HEK293 (cell line): ENCODE measurements around the gene ANO7.

Source experiments
- CTCF ChIA-PET: fragments of 350-600 bp; formaldehyde crosslinking; extraction: SDS; loops from one replicate; lab custom pipeline; 2021; ENCODE audit warnings: antibody characterized with exemption; lab: Yijun Ruan, JAX
- POLR2A ChIA-PET: fragments of 300-600 bp; formaldehyde crosslinking; extraction: SDS; loops from one replicate; lab custom pipeline; 2020; ENCODE audit warnings: antibody characterized with exemption, inconsistent platforms; lab: Yijun Ruan, JAX
- H3K27ac ChIP-seq: fragments of 200-500 bp; sonication (Bioruptor generic); 2 replicates; pipeline ENCODE4 v1.5.1; 2014; ENCODE audit warnings: low read depth, low read length, control low read depth, inconsistent platforms; ENCODE audit errors: extremely low read depth
- H3K36me3 ChIP-seq, 2 experiments: fragments of 200-500 bp in 1 of 2; sonication (Bioruptor generic) in 1 of 2; 1 replicate in 1 of 2; 2 replicates in 1 of 2; pipeline ENCODE4 v1.5.1; 2014 to 2017; ENCODE audit warnings: inconsistent platforms in 2 of 2, low read length in 2 of 2; ENCODE audit not compliant: control insufficient read depth in 2 of 2, insufficient read depth in 1 of 2
- H3K4me1 ChIP-seq: fragments of 200-500 bp; sonication (Bioruptor generic); 2 replicates; pipeline ENCODE4 v1.5.1; 2014; ENCODE audit warnings: mild to moderate bottlenecking, low read length, inconsistent platforms; ENCODE audit not compliant: control insufficient read depth, insufficient read depth
- H3K4me3 ChIP-seq: 2 replicates; pipeline ENCODE4 v1.5.1; 2011; ENCODE audit warnings: low read depth, mild to moderate bottlenecking, control low read depth, low read length, moderate library complexity
- H3K9me3 ChIP-seq: fragments of 200-500 bp; sonication (Bioruptor generic); 2 replicates; pipeline ENCODE4 v1.5.1; 2014; ENCODE audit warnings: low read depth, low read length, inconsistent platforms; ENCODE audit not compliant: control insufficient read depth, insufficient read depth
- GLI2 ChIP-seq: fragments of 450-650 bp; formaldehyde crosslinking; IDR thresholded peaks from 2 replicates; pipeline ENCODE4; 2017; ENCODE audit warnings: missing biosample characterization, missing genetic modification characterization, low read depth, borderline replicate concordance
- GLIS2 ChIP-seq: fragments of 450-650 bp; formaldehyde crosslinking; IDR thresholded peaks from 2 replicates; pipeline ENCODE4 v1.5.1; 2016; ENCODE audit warnings: missing biosample characterization, missing genetic modification characterization
- IKZF3 ChIP-seq: fragments of 450-650 bp; IDR thresholded peaks from 2 replicates; pipeline ENCODE4 v1.5.0; 2018; ENCODE audit warnings: missing biosample characterization, mild to moderate bottlenecking, missing genetic modification characterization, moderate library complexity
- KLF9 ChIP-seq: fragments of 450-650 bp; formaldehyde crosslinking; IDR thresholded peaks from 2 replicates; pipeline ENCODE4 v1.5.1; 2016; ENCODE audit warnings: missing biosample characterization, missing genetic modification characterization, low read depth
- MEIS1 ChIP-seq: sonication (generic); formaldehyde crosslinking; IDR thresholded peaks from 2 replicates; pipeline ENCODE4 v1.8.1; 2022; ENCODE audit warnings: missing genetic modification reagents, mild to moderate bottlenecking, borderline replicate concordance
- TRIM28 ChIP-seq: IDR thresholded peaks from 2 replicates; pipeline ENCODE4 v1.6.1; 2011; ENCODE audit warnings: low read length, control low read depth, borderline replicate concordance
- ZBTB21 ChIP-seq: fragments of 450-650 bp; formaldehyde crosslinking; IDR thresholded peaks from 2 replicates; pipeline ENCODE4 v1.5.1; 2017; ENCODE audit warnings: missing biosample characterization, missing genetic modification characterization
- ZEB2 ChIP-seq: fragments of 450-650 bp; formaldehyde crosslinking; IDR thresholded peaks from 2 replicates; pipeline ENCODE4 v1.5.1; 2016; ENCODE audit warnings: missing biosample characterization, missing genetic modification characterization
- ZFHX2 ChIP-seq: fragments of 450-650 bp; formaldehyde crosslinking; conservative IDR thresholded peaks from 2 replicates; pipeline ENCODE4 v1.5.1; 2016; ENCODE audit warnings: missing biosample characterization, missing genetic modification characterization
- ZNF132 ChIP-seq: fragments of 450-650 bp; formaldehyde crosslinking; IDR thresholded peaks from 2 replicates; pipeline ENCODE4 v1.5.1; 2017; ENCODE audit warnings: missing biosample characterization, missing genetic modification characterization, borderline replicate concordance
- ZNF146 ChIP-seq: fragments of 450-650 bp; formaldehyde crosslinking; IDR thresholded peaks from 2 replicates; pipeline ENCODE4 v1.5.1; 2016; ENCODE audit warnings: missing biosample characterization, missing genetic modification characterization
- ZNF2 ChIP-seq: fragments of 450-650 bp; formaldehyde crosslinking; IDR thresholded peaks from 2 replicates; pipeline ENCODE4 v1.5.1; 2016; ENCODE audit warnings: missing biosample characterization, missing genetic modification characterization
- ZNF266 ChIP-seq: fragments of 450-650 bp; formaldehyde crosslinking; IDR thresholded peaks from 2 replicates; pipeline ENCODE4 v1.5.1; 2016; ENCODE audit warnings: missing biosample characterization, missing genetic modification characterization, low read depth
- ZNF404 ChIP-seq: fragments of 450-650 bp; formaldehyde crosslinking; IDR thresholded peaks from 2 replicates; pipeline ENCODE4 v1.5.1; 2017; ENCODE audit warnings: missing biosample characterization, missing genetic modification characterization
- ZNF48 ChIP-seq: fragments of 450-650 bp; formaldehyde crosslinking; IDR thresholded peaks from 2 replicates; pipeline ENCODE4 v1.5.1; 2016; ENCODE audit warnings: missing biosample characterization, missing genetic modification characterization
- ZNF548 ChIP-seq: fragments of 450-650 bp; formaldehyde crosslinking; IDR thresholded peaks from 2 replicates; pipeline ENCODE4 v1.5.1; 2016; ENCODE audit warnings: missing biosample characterization, missing genetic modification characterization
- ZNF561 ChIP-seq: fragments of 450-650 bp; IDR thresholded peaks from 2 replicates; pipeline ENCODE4 v1.5.1; 2018; ENCODE audit warnings: missing biosample characterization, missing genetic modification characterization, borderline replicate concordance
- ZNF747 ChIP-seq: fragments of 450-650 bp; formaldehyde crosslinking; IDR thresholded peaks from 2 replicates; pipeline ENCODE4 v1.5.1; 2016; ENCODE audit warnings: missing biosample characterization, missing genetic modification characterization
- ZNF776 ChIP-seq: fragments of 450-650 bp; formaldehyde crosslinking; IDR thresholded peaks from 2 replicates; pipeline ENCODE4 v1.5.0; 2017; ENCODE audit warnings: missing biosample characterization, missing genetic modification characterization, borderline replicate concordance
- ZNF830 ChIP-seq: fragments of 450-650 bp; IDR thresholded peaks from 2 replicates; pipeline ENCODE4 v1.5.0; 2018; ENCODE audit warnings: missing biosample characterization, missing genetic modification characterization, low read depth, mild to moderate bottlenecking, moderate library complexity
- TF ChIP-seq, protein P1 (sequence below): fragments of 450-650 bp; formaldehyde crosslinking; IDR thresholded peaks from 2 replicates; pipeline ENCODE4 v1.5.1; 2016; ENCODE audit warnings: missing biosample characterization, missing genetic modification characterization
- TF ChIP-seq, protein P2 (sequence below): fragments of 450-650 bp; formaldehyde crosslinking; IDR thresholded peaks from 2 replicates; pipeline ENCODE4 v1.5.1; 2016; ENCODE audit warnings: missing biosample characterization, missing genetic modification characterization
- TF ChIP-seq, protein P3 (sequence below): fragments of 450-650 bp; formaldehyde crosslinking; IDR thresholded peaks from 2 replicates; pipeline ENCODE4 v1.5.1; 2016; ENCODE audit warnings: missing biosample characterization, missing genetic modification characterization
- TF ChIP-seq, protein P4 (sequence below): fragments of 450-650 bp; formaldehyde crosslinking; IDR thresholded peaks from 2 replicates; pipeline ENCODE4 v1.5.1; 2016; ENCODE audit warnings: missing biosample characterization, missing genetic modification characterization
- TF ChIP-seq, protein P5 (sequence below): IDR thresholded peaks from 2 replicates; pipeline ENCODE4 v1.6.1; 2011; ENCODE audit warnings: mild to moderate bottlenecking, low read depth, low read length, borderline replicate concordance
- TF ChIP-seq, protein P6 (sequence below): fragments of 450-650 bp; formaldehyde crosslinking; IDR thresholded peaks from 2 replicates; pipeline ENCODE4 v1.5.1; 2016; ENCODE audit warnings: missing biosample characterization, missing genetic modification characterization
- TF ChIP-seq, protein P7 (sequence below): fragments of 450-650 bp; formaldehyde crosslinking; IDR thresholded peaks from 2 replicates; pipeline ENCODE4 v1.5.1; 2016; ENCODE audit warnings: missing biosample characterization, missing genetic modification characterization

The ANO7 gene

DNA sequence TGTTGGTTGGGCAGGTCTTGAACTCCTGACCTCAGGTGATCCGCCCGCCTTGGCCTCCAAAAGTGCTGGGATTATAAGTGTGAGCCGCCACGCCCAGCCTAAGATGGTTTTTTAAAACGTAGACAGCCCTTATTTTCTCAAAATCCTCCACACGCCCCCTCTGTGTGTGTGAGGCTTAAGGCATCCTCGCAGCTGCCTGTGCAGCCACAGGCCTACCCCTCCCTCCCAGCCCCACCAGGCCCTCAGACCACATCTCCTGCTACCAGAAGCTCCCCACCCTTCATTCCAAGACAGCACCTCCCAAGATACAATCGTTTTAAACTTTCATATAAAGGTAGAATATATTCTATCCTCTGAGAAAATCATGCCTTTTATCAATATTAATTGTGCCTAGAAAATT, 4.8 kb downstream of the ANO7 start:
- CTCF ChIA-PET, result no interaction called here

DNA sequence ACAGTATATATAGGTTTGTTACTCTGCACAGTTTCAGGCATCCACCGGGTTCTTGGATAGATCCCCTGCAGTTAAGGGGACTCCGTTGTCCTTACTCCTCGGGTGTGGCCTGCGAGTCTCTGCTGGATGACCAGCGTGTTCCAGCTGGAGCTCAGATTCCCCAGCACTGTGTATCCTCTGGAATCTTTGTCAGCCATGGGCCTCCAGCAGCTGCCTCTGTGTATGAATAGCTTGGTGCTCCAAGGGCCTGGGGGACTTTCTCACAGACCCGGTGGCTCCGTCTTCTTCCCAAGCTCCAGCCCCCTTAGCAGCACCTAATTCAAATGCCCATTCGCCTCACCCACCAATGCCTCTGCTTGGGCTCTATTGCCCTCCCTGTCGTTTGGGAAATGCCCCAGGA, 6.3 kb downstream of the ANO7 start:
- Histone ChIP-seq H3K36me3 (no peaks in the 10 kb centered on the region), H3K4me1 (no peaks in the 10 kb centered on the region), H3K9me3 (no peaks in the 10 kb centered on the region), H3K27ac (no peak overlapping the region), H3K4me3 (no peak overlapping the region)
- POLR2A ChIA-PET, result no interaction called here
- TF ChIP-seq MEIS1 (CRISPR knock-in tag), result no peak
- TF ChIP-seq KLF9 (tag by site-specific recombination), result no peak
- no peak for TF ChIP-seq ZFHX2
- no peak for TF ChIP-seq ZNF146
- TF ChIP-seq, protein P1, sequence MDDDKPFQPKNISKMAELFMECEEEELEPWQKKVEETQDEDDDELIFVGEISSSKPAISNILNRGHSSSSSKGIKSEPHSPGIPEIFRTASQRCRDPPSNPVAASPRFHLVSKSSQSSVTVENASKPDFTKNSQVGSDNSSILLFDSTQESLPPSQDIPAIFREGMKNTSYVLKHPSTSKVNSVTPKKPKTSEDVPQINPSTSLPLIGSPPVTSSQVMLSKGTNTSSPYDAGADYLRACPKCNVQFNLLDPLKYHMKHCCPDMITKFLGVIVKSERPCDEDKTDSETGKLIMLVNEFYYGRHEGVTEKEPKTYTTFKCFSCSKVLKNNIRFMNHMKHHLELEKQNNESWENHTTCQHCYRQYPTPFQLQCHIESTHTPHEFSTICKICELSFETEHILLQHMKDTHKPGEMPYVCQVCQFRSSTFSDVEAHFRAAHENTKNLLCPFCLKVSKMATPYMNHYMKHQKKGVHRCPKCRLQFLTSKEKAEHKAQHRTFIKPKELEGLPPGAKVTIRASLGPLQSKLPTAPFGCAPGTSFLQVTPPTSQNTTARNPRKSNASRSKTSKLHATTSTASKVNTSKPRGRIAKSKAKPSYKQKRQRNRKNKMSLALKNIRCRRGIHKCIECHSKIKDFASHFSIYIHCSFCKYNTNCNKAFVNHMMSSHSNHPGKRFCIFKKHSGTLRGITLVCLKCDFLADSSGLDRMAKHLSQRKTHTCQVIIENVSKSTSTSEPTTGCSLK (tag by site-specific recombination), result no peak
- no peak for TF ChIP-seq ZNF561 (tag by site-specific recombination)
- TF ChIP-seq ZNF2 (tag by site-specific recombination), result no peak
- TF ChIP-seq ZNF48, result no peak
- no peak for TF ChIP-seq ZNF830 (tag by site-specific recombination)
- TF ChIP-seq ZNF266 (tag by site-specific recombination), result no peak
- no peak for TF ChIP-seq IKZF3 (tag by site-specific recombination)
- TF ChIP-seq ZNF776 (tag by site-specific recombination), result no peak
- TF ChIP-seq, protein P2, sequence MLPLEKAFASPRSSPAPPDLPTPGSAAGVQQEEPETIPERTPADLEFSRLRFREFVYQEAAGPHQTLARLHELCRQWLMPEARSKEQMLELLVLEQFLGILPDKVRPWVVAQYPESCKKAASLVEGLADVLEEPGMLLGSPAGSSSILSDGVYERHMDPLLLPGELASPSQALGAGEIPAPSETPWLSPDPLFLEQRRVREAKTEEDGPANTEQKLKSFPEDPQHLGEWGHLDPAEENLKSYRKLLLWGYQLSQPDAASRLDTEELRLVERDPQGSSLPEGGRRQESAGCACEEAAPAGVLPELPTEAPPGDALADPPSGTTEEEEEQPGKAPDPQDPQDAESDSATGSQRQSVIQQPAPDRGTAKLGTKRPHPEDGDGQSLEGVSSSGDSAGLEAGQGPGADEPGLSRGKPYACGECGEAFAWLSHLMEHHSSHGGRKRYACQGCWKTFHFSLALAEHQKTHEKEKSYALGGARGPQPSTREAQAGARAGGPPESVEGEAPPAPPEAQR (tag by site-specific recombination), result no peak
- TF ChIP-seq ZNF404 (tag by site-specific recombination), result no peak
- no peak for TF ChIP-seq ZEB2 (tag by site-specific recombination)
- no peak for TF ChIP-seq TRIM28
- TF ChIP-seq, protein P3, sequence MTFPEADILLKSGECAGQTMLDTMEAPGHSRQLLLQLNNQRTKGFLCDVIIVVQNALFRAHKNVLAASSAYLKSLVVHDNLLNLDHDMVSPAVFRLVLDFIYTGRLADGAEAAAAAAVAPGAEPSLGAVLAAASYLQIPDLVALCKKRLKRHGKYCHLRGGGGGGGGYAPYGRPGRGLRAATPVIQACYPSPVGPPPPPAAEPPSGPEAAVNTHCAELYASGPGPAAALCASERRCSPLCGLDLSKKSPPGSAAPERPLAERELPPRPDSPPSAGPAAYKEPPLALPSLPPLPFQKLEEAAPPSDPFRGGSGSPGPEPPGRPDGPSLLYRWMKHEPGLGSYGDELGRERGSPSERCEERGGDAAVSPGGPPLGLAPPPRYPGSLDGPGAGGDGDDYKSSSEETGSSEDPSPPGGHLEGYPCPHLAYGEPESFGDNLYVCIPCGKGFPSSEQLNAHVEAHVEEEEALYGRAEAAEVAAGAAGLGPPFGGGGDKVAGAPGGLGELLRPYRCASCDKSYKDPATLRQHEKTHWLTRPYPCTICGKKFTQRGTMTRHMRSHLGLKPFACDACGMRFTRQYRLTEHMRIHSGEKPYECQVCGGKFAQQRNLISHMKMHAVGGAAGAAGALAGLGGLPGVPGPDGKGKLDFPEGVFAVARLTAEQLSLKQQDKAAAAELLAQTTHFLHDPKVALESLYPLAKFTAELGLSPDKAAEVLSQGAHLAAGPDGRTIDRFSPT (tag by site-specific recombination), result no peak
- CTCF ChIA-PET, result interaction anchor here (0.6 to 0.7 kb wide), 2 partner anchors 24 to 156 kb away, joined by 4 read pairs; no protein-coding TSS in a partner anchor

More for the DNA sequence above, 4.8 kb downstream of the ANO7 start:
- Histone ChIP-seq H3K4me3 (no peak overlapping the region), H3K27ac (no peak overlapping the region), H3K36me3 (no peaks in the 10 kb centered on the region), H3K9me3 (no peaks in the 10 kb centered on the region), H3K4me1 (no peaks in the 10 kb centered on the region)
- POLR2A ChIA-PET, result no interaction called here
- TF ChIP-seq ZNF776 (tag by site-specific recombination) (no peak), ZNF747 (tag by site-specific recombination) (no peak), ZBTB21 (tag by site-specific recombination) (no peak), GLIS2 (tag by site-specific recombination) (no peak), GLI2 (no peak), ZNF548 (tag by site-specific recombination) (no peak), MEIS1 (CRISPR knock-in tag) (no peak), ZNF132 (tag by site-specific recombination) (no peak)
- TF ChIP-seq, protein P4, sequence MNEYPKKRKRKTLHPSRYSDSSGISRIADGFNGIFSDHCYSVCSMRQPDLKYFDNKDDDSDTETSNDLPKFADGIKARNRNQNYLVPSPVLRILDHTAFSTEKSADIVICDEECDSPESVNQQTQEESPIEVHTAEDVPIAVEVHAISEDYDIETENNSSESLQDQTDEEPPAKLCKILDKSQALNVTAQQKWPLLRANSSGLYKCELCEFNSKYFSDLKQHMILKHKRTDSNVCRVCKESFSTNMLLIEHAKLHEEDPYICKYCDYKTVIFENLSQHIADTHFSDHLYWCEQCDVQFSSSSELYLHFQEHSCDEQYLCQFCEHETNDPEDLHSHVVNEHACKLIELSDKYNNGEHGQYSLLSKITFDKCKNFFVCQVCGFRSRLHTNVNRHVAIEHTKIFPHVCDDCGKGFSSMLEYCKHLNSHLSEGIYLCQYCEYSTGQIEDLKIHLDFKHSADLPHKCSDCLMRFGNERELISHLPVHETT (tag by site-specific recombination), result no peak
- TF ChIP-seq, protein P5, sequence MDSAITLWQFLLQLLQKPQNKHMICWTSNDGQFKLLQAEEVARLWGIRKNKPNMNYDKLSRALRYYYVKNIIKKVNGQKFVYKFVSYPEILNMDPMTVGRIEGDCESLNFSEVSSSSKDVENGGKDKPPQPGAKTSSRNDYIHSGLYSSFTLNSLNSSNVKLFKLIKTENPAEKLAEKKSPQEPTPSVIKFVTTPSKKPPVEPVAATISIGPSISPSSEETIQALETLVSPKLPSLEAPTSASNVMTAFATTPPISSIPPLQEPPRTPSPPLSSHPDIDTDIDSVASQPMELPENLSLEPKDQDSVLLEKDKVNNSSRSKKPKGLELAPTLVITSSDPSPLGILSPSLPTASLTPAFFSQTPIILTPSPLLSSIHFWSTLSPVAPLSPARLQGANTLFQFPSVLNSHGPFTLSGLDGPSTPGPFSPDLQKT, result no peak
- TF ChIP-seq, protein P6, sequence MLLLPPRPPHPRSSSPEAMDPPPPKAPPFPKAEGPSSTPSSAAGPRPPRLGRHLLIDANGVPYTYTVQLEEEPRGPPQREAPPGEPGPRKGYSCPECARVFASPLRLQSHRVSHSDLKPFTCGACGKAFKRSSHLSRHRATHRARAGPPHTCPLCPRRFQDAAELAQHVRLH (tag by site-specific recombination), result no peak
- TF ChIP-seq, protein P7, sequence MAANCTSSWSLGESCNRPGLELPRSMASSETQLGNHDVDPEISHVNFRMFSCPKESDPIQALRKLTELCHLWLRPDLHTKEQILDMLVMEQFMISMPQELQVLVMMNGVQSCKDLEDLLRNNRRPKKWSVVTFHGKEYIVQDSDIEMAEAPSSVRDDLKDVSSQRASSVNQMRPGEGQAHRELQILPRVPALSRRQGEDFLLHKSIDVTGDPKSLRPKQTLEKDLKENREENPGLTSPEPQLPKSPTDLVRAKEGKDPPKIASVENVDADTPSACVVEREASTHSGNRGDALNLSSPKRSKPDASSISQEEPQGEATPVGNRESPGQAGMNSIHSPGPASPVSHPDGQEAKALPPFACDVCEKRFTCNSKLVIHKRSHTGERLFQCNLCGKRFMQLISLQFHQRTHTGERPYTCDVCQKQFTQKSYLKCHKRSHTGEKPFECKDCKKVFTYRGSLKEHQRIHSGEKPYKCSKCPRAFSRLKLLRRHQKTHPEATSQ (tag by site-specific recombination), result no peak
